ENCODE results near the gene IFNGR2. TPM values are rescaled to one million over a fixed set of nuclear protein-coding genes. Genes with fewer than 3 reads are reported as not detected.
A peak's percentile ranks its signal among the peaks of the same experiment; 100 is the strongest.

IFNGR2 gene
- total RNA-seq, 1 experiment from 2014 or later = 87.7 TPM

DNA sequence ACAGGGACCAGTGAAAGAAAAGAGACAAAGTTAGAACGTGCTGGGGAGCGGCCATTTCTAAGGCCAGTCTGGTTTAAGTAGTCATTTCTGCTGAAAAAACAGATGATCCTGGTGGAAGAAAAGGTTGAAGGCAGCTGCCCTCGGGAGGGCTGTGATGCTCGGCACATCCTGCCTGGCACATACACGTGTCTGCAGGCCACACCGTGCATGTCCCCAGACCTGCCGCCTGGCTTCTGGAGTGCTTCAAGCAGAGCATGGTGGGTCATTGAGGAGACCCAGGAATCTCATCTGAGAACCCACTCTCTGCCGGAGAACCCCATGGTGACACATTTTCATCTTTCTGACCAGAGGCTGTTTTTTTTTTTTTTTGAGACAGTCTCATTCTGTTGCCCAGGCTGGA is 46.0 kb upstream of the IFNGR2 start:
- TF ChIP-seq, protein P1, sequence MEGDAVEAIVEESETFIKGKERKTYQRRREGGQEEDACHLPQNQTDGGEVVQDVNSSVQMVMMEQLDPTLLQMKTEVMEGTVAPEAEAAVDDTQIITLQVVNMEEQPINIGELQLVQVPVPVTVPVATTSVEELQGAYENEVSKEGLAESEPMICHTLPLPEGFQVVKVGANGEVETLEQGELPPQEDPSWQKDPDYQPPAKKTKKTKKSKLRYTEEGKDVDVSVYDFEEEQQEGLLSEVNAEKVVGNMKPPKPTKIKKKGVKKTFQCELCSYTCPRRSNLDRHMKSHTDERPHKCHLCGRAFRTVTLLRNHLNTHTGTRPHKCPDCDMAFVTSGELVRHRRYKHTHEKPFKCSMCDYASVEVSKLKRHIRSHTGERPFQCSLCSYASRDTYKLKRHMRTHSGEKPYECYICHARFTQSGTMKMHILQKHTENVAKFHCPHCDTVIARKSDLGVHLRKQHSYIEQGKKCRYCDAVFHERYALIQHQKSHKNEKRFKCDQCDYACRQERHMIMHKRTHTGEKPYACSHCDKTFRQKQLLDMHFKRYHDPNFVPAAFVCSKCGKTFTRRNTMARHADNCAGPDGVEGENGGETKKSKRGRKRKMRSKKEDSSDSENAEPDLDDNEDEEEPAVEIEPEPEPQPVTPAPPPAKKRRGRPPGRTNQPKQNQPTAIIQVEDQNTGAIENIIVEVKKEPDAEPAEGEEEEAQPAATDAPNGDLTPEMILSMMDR (IDR thresholded peaks at IDR 0.05; ENCODE audit: unreplicated experiment) = no peak
- peaks cover 50% of the 10 kb centered on the region for H3K36me3 Mint-ChIP-seq (ENCODE audit: insufficient read depth, unreplicated experiment)
- no TSS peak for BruUV-seq (replicated peaks)
- H3K4me1 Mint-ChIP-seq (ENCODE audit: insufficient read depth, unreplicated experiment) = peaks cover 22% of the 10 kb centered on the region
- no peaks in the 10 kb centered on the region for H3K27me3 Mint-ChIP-seq (ENCODE audit: insufficient read depth, unreplicated experiment)
- intact Hi-C loops (cut with micrococcal nuclease) = no loop called here
- no peak overlapping the region for H3K27ac Mint-ChIP-seq (ENCODE audit: low read depth, unreplicated experiment)
- no peak for DNase-seq (ENCODE audit: unreplicated experiment)
- POLR2A ChIA-PET = no interaction called here
- no peak overlapping the region for H3K4me3 Mint-ChIP-seq (ENCODE audit: unreplicated experiment)
- no peaks in the 10 kb centered on the region for H3K9me3 Mint-ChIP-seq (ENCODE audit: unreplicated experiment)
- CTCF ChIA-PET = interaction anchor here (0.6 kb wide), 1 partner anchor 61 kb away, joined by 3 read pairs; no protein-coding TSS in a partner anchor

DNA sequence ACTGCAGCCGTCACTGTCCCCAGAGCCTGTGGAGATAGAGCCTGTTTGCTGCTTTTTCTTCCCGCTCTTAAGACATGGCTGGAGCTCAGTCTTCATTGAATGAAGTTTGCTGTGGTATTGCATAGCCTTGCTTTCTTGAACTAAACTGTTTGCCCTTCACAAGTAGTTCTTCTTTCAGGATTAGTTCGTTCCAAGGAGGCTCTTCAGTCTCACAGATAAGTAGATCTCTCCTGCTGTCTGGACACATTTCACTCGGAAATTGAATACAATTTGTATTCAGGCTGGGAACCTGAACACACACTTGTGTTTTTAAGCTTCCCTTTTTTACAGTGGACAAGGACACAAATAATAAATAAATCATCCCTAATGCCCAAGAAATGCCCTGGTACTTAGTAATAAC is 43.8 kb upstream of the IFNGR2 start:
- Mint-ChIP-seq H3K27me3 (ENCODE audit: insufficient read depth, unreplicated experiment) (no peaks in the 10 kb centered on the region), H3K4me3 (ENCODE audit: unreplicated experiment) (no peak overlapping the region), H3K36me3 (ENCODE audit: insufficient read depth, unreplicated experiment) (peaks cover 36% of the 10 kb centered on the region), H3K9me3 (ENCODE audit: unreplicated experiment) (no peaks in the 10 kb centered on the region), H3K4me1 (ENCODE audit: insufficient read depth, unreplicated experiment) (peaks cover 22% of the 10 kb centered on the region), H3K27ac (ENCODE audit: low read depth, unreplicated experiment) (no peak overlapping the region)
- BruUV-seq (replicated peaks) = no TSS peak
- TF ChIP-seq, protein P1 (IDR thresholded peaks at IDR 0.05; ENCODE audit: unreplicated experiment) = no peak
- ChIA-PET POLR2A (interaction anchor here (0.6 to 3.4 kb wide), 5 partner anchors 21 to 156 kb away, joined by 3 to 31 read pairs (median 3); no protein-coding TSS in a partner anchor), CTCF (interaction anchor here (0.6 to 2.9 kb wide), 5 partner anchors 13 to 1560 kb away, joined by 3 to 37 read pairs (median 4); no protein-coding TSS in a partner anchor)
- intact Hi-C loops (cut with micrococcal nuclease) = no loop called here
- DNase-seq (ENCODE audit: unreplicated experiment) = no peak

DNA sequence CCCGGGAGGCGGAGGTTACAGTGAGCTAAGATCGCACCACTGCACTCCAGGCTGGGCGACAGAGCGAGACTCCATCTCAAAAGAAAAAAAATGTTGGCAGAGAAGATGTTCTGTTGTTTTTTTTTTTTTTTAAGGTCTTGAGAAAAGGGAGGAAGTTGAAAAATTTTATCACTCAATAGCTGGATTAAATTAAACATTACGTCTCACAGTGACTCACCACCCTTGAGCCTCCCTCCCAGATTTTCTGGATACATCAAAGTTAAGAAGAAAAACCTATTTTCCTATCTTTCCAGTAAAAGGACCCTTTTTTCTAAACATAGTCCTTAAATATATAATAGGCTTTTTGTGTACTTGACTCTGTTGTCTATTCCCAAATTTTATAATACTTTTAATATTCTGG is 42.9 kb upstream of the IFNGR2 start:
- H3K27ac Mint-ChIP-seq (ENCODE audit: low read depth, unreplicated experiment) = peak overlapping the region; percentile 16
- POLR2A ChIA-PET = interaction anchor here (0.9 to 3.4 kb wide), 12 partner anchors 14 to 140 kb away, joined by 3 to 31 read pairs (median 9); partner anchors contain the start of genes IFNAR1 and TMEM50B
- no peaks in the 10 kb centered on the region for H3K9me3 Mint-ChIP-seq (ENCODE audit: unreplicated experiment)
- BruUV-seq (replicated peaks) = no TSS peak
- CTCF ChIA-PET = interaction anchor here (0.5 to 3.1 kb wide), 33 partner anchors 11 to 653 kb away, joined by 3 to 37 read pairs (median 5); no protein-coding TSS in a partner anchor
- no peak overlapping the region for H3K4me3 Mint-ChIP-seq (ENCODE audit: unreplicated experiment)
- peaks cover 16% of the 10 kb centered on the region for H3K4me1 Mint-ChIP-seq (ENCODE audit: insufficient read depth, unreplicated experiment)
- TF ChIP-seq, protein P1 (IDR thresholded peaks at IDR 0.05; ENCODE audit: unreplicated experiment) = no peak
- no peaks in the 10 kb centered on the region for H3K27me3 Mint-ChIP-seq (ENCODE audit: insufficient read depth, unreplicated experiment)
- intact Hi-C loops (cut with micrococcal nuclease) = loop anchor here (2.0 to 5.0 kb wide), 3 partner anchors 45 to 247 kb away; no protein-coding TSS in a partner anchor
- H3K36me3 Mint-ChIP-seq (ENCODE audit: insufficient read depth, unreplicated experiment) = peaks cover 27% of the 10 kb centered on the region
- DNase-seq (ENCODE audit: unreplicated experiment) = no peak

DNA sequence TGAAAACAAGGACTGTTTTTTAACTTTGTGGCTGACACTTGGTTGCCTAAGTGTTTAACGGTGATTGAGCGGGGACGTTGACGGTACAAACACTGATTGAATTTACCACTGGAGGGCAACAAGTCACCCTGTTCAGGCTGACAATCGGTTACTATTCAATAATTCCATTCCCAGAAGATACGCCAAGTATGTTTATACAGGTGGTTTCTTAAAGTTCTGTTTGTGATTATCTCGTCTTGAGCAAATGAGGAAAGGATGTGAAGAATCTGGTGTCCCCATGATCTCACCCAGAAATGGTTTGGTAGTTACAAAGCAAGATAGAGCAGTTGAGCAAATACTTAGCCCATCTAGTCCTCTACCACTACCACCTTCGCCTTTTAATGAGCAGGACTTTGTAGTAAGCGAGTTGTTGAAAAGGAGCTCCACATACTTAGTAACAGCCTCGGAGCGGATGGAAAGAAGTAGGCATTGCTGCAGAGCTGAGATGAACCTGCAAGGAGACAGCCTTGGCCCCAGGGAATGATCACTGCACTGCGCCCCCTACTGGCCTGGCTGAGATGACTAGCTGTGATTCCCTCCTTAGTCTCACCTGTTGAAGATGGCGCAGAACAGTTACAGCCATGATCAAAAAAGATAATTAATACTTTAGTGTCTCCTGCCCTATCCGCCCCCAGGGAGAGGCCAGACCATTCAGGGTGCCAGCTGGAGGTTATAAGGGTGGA is 42.2 kb upstream of the IFNGR2 start:
- intact Hi-C loops (cut with micrococcal nuclease) = loop anchor here (1.0 to 5.0 kb wide), 5 partner anchors 44 to 246 kb away; no protein-coding TSS in a partner anchor
- no peaks in the 10 kb centered on the region for H3K27me3 Mint-ChIP-seq (ENCODE audit: insufficient read depth, unreplicated experiment)
- H3K4me1 Mint-ChIP-seq (ENCODE audit: insufficient read depth, unreplicated experiment) = peaks cover 14% of the 10 kb centered on the region
- TF ChIP-seq, protein P1 (IDR thresholded peaks at IDR 0.05; ENCODE audit: unreplicated experiment) = peak; percentile 86
- no TSS peak for BruUV-seq (replicated peaks)
- POLR2A ChIA-PET = interaction anchor here (0.8 to 3.4 kb wide), 26 partner anchors 9 to 590 kb away, joined by 3 to 31 read pairs (median 5); partner anchors contain the start of genes IFNAR1, IL10RB, PAXBP1 and TMEM50B
- CTCF ChIA-PET = interaction anchor here (0.5 to 3.1 kb wide), 64 partner anchors 8 to 653 kb away, joined by 3 to 37 read pairs (median 4); partner anchors contain the start of gene TMEM50B
- peak; percentile 81 for DNase-seq (ENCODE audit: unreplicated experiment)
- H3K9me3 Mint-ChIP-seq (ENCODE audit: unreplicated experiment) = no peaks in the 10 kb centered on the region
- peak overlapping the region; percentile 16 for H3K27ac Mint-ChIP-seq (ENCODE audit: low read depth, unreplicated experiment)
- H3K4me3 Mint-ChIP-seq (ENCODE audit: unreplicated experiment) = peak overlapping the region; percentile 53
- H3K36me3 Mint-ChIP-seq (ENCODE audit: insufficient read depth, unreplicated experiment) = peaks cover 20% of the 10 kb centered on the region

Data from MCF 10A (cell line).